Peyer's patch (tissue), 4 donors: ENCODE data around the gene PDE3A.

Source experiments
- CTCF ChIP-seq, 6 experiments: fragments of 450-650 bp in 4 of 6; fragments of 200-600 bp in 2 of 6; sonication (generic) in 1 of 6; IDR thresholded peaks; one replicate each; pipeline ENCODE4 v1.5.1; 2017 to 2019; ENCODE audit warnings: antibody characterized with exemption in 6 of 6, mild to moderate bottlenecking in 3 of 6, moderate library complexity in 1 of 6
- POLR2A ChIP-seq, 2 donors: fragments of 450-650 bp; IDR thresholded peaks; one replicate each; pipeline ENCODE4 v1.5.1; 2017; ENCODE audit warnings: antibody characterized with exemption in 2 of 2, mild to moderate bottlenecking in 2 of 2, moderate library complexity in 2 of 2

- TF ChIP-seq CTCF (IDR thresholded peaks at IDR 0.05) (no peak), POLR2A (IDR thresholded peaks at IDR 0.05) (no peak)
Measured at GRCh38 chr12:20494851-20495250, 126.5 kb downstream of the PDE3A start.
